IMR-90 (cell line): ENCODE results near the gene NDST3. TPM values are rescaled to one million over a fixed set of nuclear protein-coding genes. Genes with fewer than 3 reads are reported as not detected.

Source experiments
- ATAC-seq: fragments of 200-7000 bp; cut with Tn5 transposase; 2 replicates; pipeline ENCODE4 v1.9.1; 2020; ENCODE audit warnings: low read depth, mild to moderate bottlenecking, moderate library complexity
- BruUV-seq: library from RNA; stranded (reverse); fragments of 400-500 nt; replicated peaks from 2 replicates; lab custom pipeline; 2021; lab: Mats Ljungman, UMichigan
- CTCF ChIA-PET: fragments of 300-600 bp; formaldehyde crosslinking; extraction: SDS; loops from one replicate; lab custom pipeline; 2021; ENCODE audit warnings: antibody characterized with exemption; lab: Yijun Ruan, JAX
- POLR2A ChIA-PET: fragments of 300-600 bp; sonication (Branson Sonifier 250); formaldehyde crosslinking; loops from one replicate; lab custom pipeline; 2022; ENCODE audit warnings: antibody characterized with exemption; ENCODE audit not compliant: unreplicated experiment; lab: Charles Lee
- DNase-seq: peaks from one replicate; pipeline ENCODE4 v3.0.0; 2013
- H2AFZ ChIP-seq: replicated peaks from 2 replicates; pipeline ENCODE3; 2013; ENCODE audit warnings: low read length, mild to moderate bottlenecking; ENCODE audit not compliant: poor library complexity
- H2AK5ac ChIP-seq: 2 replicates; pipeline ENCODE4 v1.6.1; 2013; ENCODE audit warnings: low read depth, low read length, inconsistent platforms
- H2AK9ac ChIP-seq: replicated peaks from 2 replicates; pipeline ENCODE3; 2013; ENCODE audit warnings: mild to moderate bottlenecking, low read depth, low read length, moderate library complexity; ENCODE audit not compliant: poor library complexity
- H2BK120ac ChIP-seq: 2 replicates; pipeline ENCODE4 v1.6.1; 2013; ENCODE audit warnings: low read depth, low read length, inconsistent platforms
- H2BK15ac ChIP-seq: 3 replicates; pipeline ENCODE4 v1.6.1; 2013; ENCODE audit warnings: low read depth, low read length, inconsistent platforms
- H2BK20ac ChIP-seq: 2 replicates; pipeline ENCODE4 v1.6.1; 2013; ENCODE audit warnings: low read depth, mild to moderate bottlenecking, inconsistent platforms, low read length, moderate library complexity
- H2BK5ac ChIP-seq: 2 replicates; pipeline ENCODE4 v1.6.1; 2013; ENCODE audit warnings: mild to moderate bottlenecking, low read depth, low read length, inconsistent platforms; ENCODE audit not compliant: poor library complexity, severe bottlenecking
- H3K14ac ChIP-seq: replicated peaks from 2 replicates; pipeline ENCODE4 v1.6.1; 2013; ENCODE audit warnings: low read depth, low read length, inconsistent platforms
- H3K18ac ChIP-seq: 2 replicates; pipeline ENCODE4 v1.6.1; 2013; ENCODE audit warnings: low read depth, low read length, control low read depth
- H3K23ac ChIP-seq: 2 replicates; pipeline ENCODE4 v1.6.1; 2013; ENCODE audit warnings: low read depth, low read length, inconsistent platforms
- H3K27ac ChIP-seq: 2 replicates; pipeline ENCODE4 v1.5.1; 2013; ENCODE audit warnings: mild to moderate bottlenecking, control low read depth, low read length; ENCODE audit not compliant: insufficient read depth
- H3K27me3 ChIP-seq: 2 replicates; pipeline ENCODE4 v1.6.1; 2013; ENCODE audit warnings: low read length; ENCODE audit not compliant: control insufficient read depth, insufficient read depth
- H3K36me3 ChIP-seq: 2 replicates; pipeline ENCODE4 v1.6.1; 2013; ENCODE audit warnings: low read length, mixed read lengths; ENCODE audit not compliant: control insufficient read depth, insufficient read depth
- H3K4ac ChIP-seq: 2 replicates; pipeline ENCODE4 v1.6.1; 2013; ENCODE audit warnings: low read depth, low read length, inconsistent platforms
- H3K4me1 ChIP-seq: 2 replicates; pipeline ENCODE4 v1.6.1; 2013; ENCODE audit warnings: low read length, mixed read lengths; ENCODE audit not compliant: control insufficient read depth, insufficient read depth
- H3K4me2 ChIP-seq: 2 replicates; pipeline ENCODE4 v1.6.1; 2013; ENCODE audit warnings: low read depth, mild to moderate bottlenecking, control low read depth, low read length, moderate library complexity
- H3K4me3 ChIP-seq: 2 replicates; pipeline ENCODE4 v1.5.1; 2013; ENCODE audit warnings: low read depth, mild to moderate bottlenecking, control low read depth, low read length, moderate library complexity; ENCODE audit not compliant: insufficient read depth
- H3K56ac ChIP-seq: 2 replicates; pipeline ENCODE4 v1.6.1; 2013; ENCODE audit warnings: low read length, inconsistent platforms; ENCODE audit not compliant: insufficient read depth; ENCODE audit errors: extremely low read depth
- H3K79me1 ChIP-seq, 2 experiments: 2 replicates each; pipeline ENCODE4 v1.6.1; 2013; ENCODE audit warnings: low read length in 2 of 2, inconsistent platforms in 1 of 2, low read depth in 1 of 2
- H3K9ac ChIP-seq: 2 replicates; pipeline ENCODE4 v1.6.1; 2013; ENCODE audit warnings: low read depth, low read length, control low read depth
- H3K9me1 ChIP-seq: 2 replicates; pipeline ENCODE4 v1.6.1; 2013; ENCODE audit warnings: low read length, inconsistent platforms; ENCODE audit not compliant: insufficient read depth
- H3K9me3 ChIP-seq: 2 replicates; pipeline ENCODE4 v1.6.1; 2013; ENCODE audit warnings: low read length; ENCODE audit not compliant: control insufficient read depth, insufficient read depth
- H4K20me1 ChIP-seq: 2 replicates; pipeline ENCODE4 v1.6.1; 2013; ENCODE audit warnings: low read length, inconsistent platforms; ENCODE audit not compliant: insufficient read depth
- H4K5ac ChIP-seq: 2 replicates; pipeline ENCODE4 v1.6.1; 2013; ENCODE audit warnings: mild to moderate bottlenecking, low read depth, low read length, control low read depth
- H4K8ac ChIP-seq, 2 experiments: 2 replicates each; pipeline ENCODE4 v1.6.1; 2013; ENCODE audit warnings: low read depth in 2 of 2, low read length in 2 of 2, control low read depth in 1 of 2, inconsistent platforms in 1 of 2
- H4K91ac ChIP-seq: 2 replicates; pipeline ENCODE4 v1.6.1; 2013; ENCODE audit warnings: low read depth, low read length, inconsistent platforms; ENCODE audit not compliant: insufficient read depth
- BHLHE40 ChIP-seq: fragments of 150-350 bp; IDR thresholded peaks from 2 replicates; pipeline ENCODE4 v1.6.1; 2016; ENCODE audit warnings: mild to moderate bottlenecking, low read depth, low read length
- CEBPB ChIP-seq: IDR thresholded peaks from 2 replicates; pipeline ENCODE4 v1.6.1; 2012; ENCODE audit warnings: low read depth, low read length, improper control_type of control experiment
- CHD1 ChIP-seq: IDR thresholded peaks from 2 replicates; pipeline ENCODE4 v1.6.1; 2012; ENCODE audit warnings: low read depth, low read length, improper control_type of control experiment
- CTCF ChIP-seq: conservative IDR thresholded peaks from 2 replicates; pipeline ENCODE4 v1.5.1; 2012; ENCODE audit warnings: mild to moderate bottlenecking, low read depth, low read length, improper control_type of control experiment
- FOS ChIP-seq: fragments of 150-350 bp; IDR thresholded peaks from 2 replicates; pipeline ENCODE4 v1.6.1; 2016; ENCODE audit warnings: low read depth, low read length
- MAFK ChIP-seq: IDR thresholded peaks from 2 replicates; pipeline ENCODE4 v1.6.1; 2012; ENCODE audit warnings: low read depth, low read length, improper control_type of control experiment
- MAZ ChIP-seq: IDR thresholded peaks from 2 replicates; pipeline ENCODE4 v1.6.1; 2012; ENCODE audit warnings: low read depth, mild to moderate bottlenecking, low read length, improper control_type of control experiment, moderate library complexity, borderline replicate concordance
- MXI1 ChIP-seq: IDR thresholded peaks from 2 replicates; pipeline ENCODE4 v1.6.1; 2012; ENCODE audit warnings: low read depth, mild to moderate bottlenecking, low read length, moderate library complexity, borderline replicate concordance
- POLR2A ChIP-seq: IDR thresholded peaks from 2 replicates; pipeline ENCODE4 v1.6.1; 2012; ENCODE audit warnings: mild to moderate bottlenecking, low read depth, low read length
- RAD21 ChIP-seq: IDR thresholded peaks from 2 replicates; pipeline ENCODE4 v1.6.1; 2012; ENCODE audit warnings: low read length, improper control_type of control experiment
- RFX5 ChIP-seq: IDR thresholded peaks from 2 replicates; pipeline ENCODE4 v1.8.0; 2012; ENCODE audit warnings: low read depth, mild to moderate bottlenecking, low read length, moderate library complexity
- SMC3 ChIP-seq: fragments of 150-350 bp; IDR thresholded peaks from 2 replicates; pipeline ENCODE4 v1.6.1; 2016; ENCODE audit warnings: low read depth, mild to moderate bottlenecking, antibody characterized with exemption, low read length, moderate library complexity
- USF2 ChIP-seq: fragments of 150-350 bp; IDR thresholded peaks from 2 replicates; pipeline ENCODE4 v1.6.1; 2017; ENCODE audit warnings: mild to moderate bottlenecking, antibody characterized with exemption, low read length, low read depth
- WGBS, 2 experiments: methylation state at CpG; one replicate each; pipeline versions ENCODE4 v1.1.5 to v1.1.7; 2013; ENCODE audit warnings: missing lambda C conversion rate in 2 of 2; ENCODE audit not compliant: insufficient read length in 1 of 2; ENCODE audit errors: extremely low coverage in 2 of 2; 5-methylcytosine and 5-hydroxymethylcytosine counted together
- dilution Hi-C: fragments of 300-500 bp; cut with HindIII; formaldehyde crosslinking; loops from one replicate; pipeline ENCODE4 v1.14.3; 2018; ENCODE audit warnings: low sequenced_read_pairs; ENCODE audit not compliant: unreplicated experiment
- in situ Hi-C: fragments of 300-500 bp; cut with MboI; formaldehyde crosslinking; loops from 3 replicates; pipeline ENCODE4 v1.14.3; 2019; ENCODE audit warnings: low sequenced_read_pairs, inconsistent platforms, mixed read lengths
- intact Hi-C: fragments of 100-400 bp; cut with micrococcal nuclease; formaldehyde crosslinking; loops from 2 replicates; pipeline ENCODE4 v1.10.0; 2022
- polyA plus RNA-seq, 3 experiments: library from polyadenylated mRNA; depleted of rRNA; stranded (reverse); fragments of >200 nt; gene quantifications; 2 replicates each; pipeline ENCODE4 v1.2.3, GENCODE V29; 2012; ENCODE audit warnings: low replicate concordance in 1 of 3
- total RNA-seq: library from RNA; depleted of rRNA; stranded (reverse); fragments of >200 nt; gene quantifications from 2 replicates; pipeline ENCODE4 v1.2.3, GENCODE V29; 2012

The NDST3 gene
- total and polyA plus RNA-seq, 2 of the 4 experiments (the other 2 are of a cell fraction) = 0.10 to 0.18 TPM

- TF ChIP-seq USF2 (no peak), RAD21 (no peak)
Measured at GRCh38 chr4:118033148-118034052, 886 bp upstream of the NDST3 start (continued).

GRCh38 chr4:118035309-118035708, 1.0 kb downstream of the NDST3 start:
- no peak overlapping the region for H2AK5ac ChIP-seq
- POLR2A ChIA-PET = no interaction called here
- no peak overlapping the region for H2BK15ac ChIP-seq
- no peak overlapping the region for H4K91ac ChIP-seq
- no peaks in the 10 kb centered on the region for H4K20me1 ChIP-seq
- DNase-seq (no peak), ATAC-seq (no peak)
- no peak overlapping the region for H3K56ac ChIP-seq
- no peaks in the 10 kb centered on the region for H3K79me1 ChIP-seq
- H3K4me2 ChIP-seq = no peak overlapping the region
- H2AFZ ChIP-seq = no peak overlapping the region
- no peak overlapping the region for H2BK5ac ChIP-seq
- H2AK9ac ChIP-seq = no peak overlapping the region
- CTCF ChIA-PET = no interaction called here
- H3K27me3 ChIP-seq = 0 out of 2 replicates have a peak, but pooled peaks cover 2% of the 10 kb centered on the region
- dilution Hi-C loops = no loop called here
- no peak overlapping the region for H3K18ac ChIP-seq
- no peak overlapping the region for H3K23ac ChIP-seq
- no peak overlapping the region for H3K27ac ChIP-seq
- no peaks in the 10 kb centered on the region for H3K9me1 ChIP-seq
- no peak overlapping the region for H3K4me3 ChIP-seq
- no peaks in the 10 kb centered on the region for H3K9me3 ChIP-seq
- in situ Hi-C loops = loop anchor here (25.0 kb wide), 1 partner anchor 898 kb away; no protein-coding TSS in a partner anchor
- H3K36me3 ChIP-seq = no peaks in the 10 kb centered on the region
- H3K9ac ChIP-seq = no peak overlapping the region
- no peak overlapping the region for H2BK120ac ChIP-seq
- no peak overlapping the region for H3K14ac ChIP-seq
- no CpG with 5 or more reads among the region's 1 CpG for WGBS, 2 experiments
- no peaks in the 10 kb centered on the region for H3K4me1 ChIP-seq
- intact Hi-C loops = no loop called here
- H4K8ac ChIP-seq = no peak overlapping the region
- no peak overlapping the region for H4K5ac ChIP-seq
- no peak overlapping the region for H3K4ac ChIP-seq
- no peak overlapping the region for H2BK20ac ChIP-seq
- BruUV-seq = no TSS peak
- TF ChIP-seq BHLHE40 (no peak), SMC3 (no peak), CHD1 (no peak), MAFK (no peak), FOS (no peak), POLR2A (no peak), MXI1 (no peak), CTCF (no peak), USF2 (no peak), CEBPB (no peak), RFX5 (no peak), MAZ (no peak), RAD21 (no peak)
